Stimulated activated naive CD8-positive, alpha-beta T cell treated with anti-CD3 and anti-CD28 coated beads, Interleukin-15, amount 100 ng/mL, for 72 hours (primary cell): ENCODE data around the gene ZNF423.
A peak's percentile ranks its signal among the peaks of the same experiment; 100 is the strongest.

Experiments
- ATAC-seq: fragments of 150-1000 bp; cut with Tn5 transposase; 2 replicates; pipeline ENCODE4 v1.10.0; 2021; ENCODE audit warnings: mild to moderate bottlenecking, moderate library complexity
- DNase-seq, 2 donors: peaks; one replicate each; pipeline ENCODE4 v3.0.0; 2021 to 2022
- H3K27ac Mint-ChIP-seq, 2 donors: one replicate each; pipeline ENCODE4 v1.8.0; 2022; ENCODE audit warnings: mild to moderate bottlenecking in 2 of 2, mixed read lengths in 2 of 2, moderate library complexity in 2 of 2
- H3K27me3 Mint-ChIP-seq: one replicate; pipeline ENCODE4 v1.8.0; 2022; ENCODE audit warnings: mixed read lengths
- H3K4me1 Mint-ChIP-seq: one replicate; pipeline ENCODE4 v1.8.0; 2022; ENCODE audit warnings: mild to moderate bottlenecking, mixed read lengths
- H3K4me3 Mint-ChIP-seq, 2 donors: one replicate each; pipeline ENCODE4 v1.8.0; 2022; ENCODE audit warnings: mild to moderate bottlenecking in 2 of 2, mixed read lengths in 2 of 2, moderate library complexity in 1 of 2
- H3K9me3 Mint-ChIP-seq, 2 donors: one replicate each; pipeline ENCODE4 v1.8.0; 2022; ENCODE audit warnings: mixed read lengths in 2 of 2

ZNF423 gene

DNA sequence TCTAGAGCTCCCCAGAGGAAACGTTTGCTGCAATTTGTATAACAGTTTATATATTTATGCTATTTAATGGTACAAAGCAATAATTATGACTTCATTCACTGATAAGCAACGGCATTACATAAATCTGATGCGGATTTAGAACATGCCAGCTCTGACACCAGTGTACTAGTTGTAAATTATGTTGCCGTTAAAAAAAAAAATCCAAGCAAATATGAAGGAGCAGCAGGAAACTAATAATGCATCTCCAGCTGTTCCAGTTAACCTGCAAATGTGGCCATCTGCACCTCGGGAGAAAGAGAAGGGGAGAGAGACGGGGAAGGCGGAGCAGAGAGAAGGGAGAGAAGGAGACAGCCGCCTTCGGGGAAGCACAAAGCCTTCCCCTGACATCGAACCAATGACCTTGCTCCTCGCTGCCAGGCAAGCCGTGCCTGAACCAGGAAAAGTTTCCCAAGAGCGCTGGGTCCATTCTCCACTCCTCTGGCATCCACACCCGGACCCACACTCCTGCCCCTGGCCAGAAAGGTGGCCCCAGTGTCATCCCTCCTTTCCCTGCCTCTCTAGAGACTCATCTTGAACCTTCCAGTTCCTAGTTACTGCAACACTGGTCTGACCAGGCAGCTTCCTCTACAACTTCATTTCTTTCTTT, 307.5 kb downstream of the ZNF423 start:
- H3K4me3 Mint-ChIP-seq, result no peak overlapping the region
- H3K27me3 Mint-ChIP-seq, result no peaks in the 10 kb centered on the region
- no peaks in the 10 kb centered on the region for H3K4me1 Mint-ChIP-seq
- H3K9me3 Mint-ChIP-seq, result no peaks in the 10 kb centered on the region
- H3K27ac Mint-ChIP-seq, result no peak overlapping the region
- DNase-seq, result no peak
- ATAC-seq, result no peak

DNA sequence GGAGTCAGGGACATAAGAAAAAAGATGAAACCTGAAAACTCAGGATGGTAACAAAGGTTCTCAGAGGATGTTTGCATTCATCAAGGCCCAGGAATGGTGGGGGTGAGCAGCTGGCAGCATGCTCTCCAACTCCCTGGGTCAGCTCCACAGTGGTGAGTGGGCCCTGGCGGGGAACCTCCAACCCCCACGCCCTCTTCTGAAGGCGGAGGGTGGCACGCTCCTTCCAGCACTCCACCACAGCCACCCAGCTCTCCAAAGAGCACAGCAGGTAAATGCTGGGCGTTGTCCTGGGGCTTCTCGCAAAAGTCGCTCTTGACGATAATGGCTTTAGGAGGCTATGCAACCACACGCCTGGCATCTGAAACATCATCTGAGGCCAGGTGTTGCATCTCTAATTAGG, 308.5 kb downstream of the ZNF423 start:
- ATAC-seq (no peak), DNase-seq (no peak)
- H3K4me1 Mint-ChIP-seq, result no peaks in the 10 kb centered on the region
- H3K9me3 Mint-ChIP-seq, result no peaks in the 10 kb centered on the region
- H3K27me3 Mint-ChIP-seq, result no peaks in the 10 kb centered on the region
- no peak overlapping the region for H3K4me3 Mint-ChIP-seq
- no peak overlapping the region for H3K27ac Mint-ChIP-seq

DNA sequence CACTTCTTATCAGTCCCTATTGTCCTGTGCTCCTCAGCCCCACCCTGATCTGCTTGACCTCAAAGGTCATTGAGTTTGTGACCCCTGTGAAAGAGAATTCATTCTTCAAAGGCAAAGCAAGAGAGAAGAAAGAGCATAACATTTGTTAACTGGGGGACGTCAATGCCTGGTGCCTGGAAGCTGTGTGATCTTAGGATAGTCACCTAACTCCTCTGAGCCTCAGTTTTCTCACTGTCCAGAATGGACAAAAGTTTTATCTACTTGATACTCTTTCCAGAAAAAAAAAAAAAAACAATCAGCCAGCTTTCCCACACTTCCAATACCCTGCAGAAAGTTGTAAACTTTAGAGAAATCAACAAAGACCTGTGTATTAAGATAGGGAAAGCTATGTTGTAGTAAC, 309.2 kb downstream of the ZNF423 start:
- H3K4me3 Mint-ChIP-seq, result no peak overlapping the region
- H3K4me1 Mint-ChIP-seq, result no peaks in the 10 kb centered on the region
- DNase-seq (no peak), ATAC-seq (no peak)
- H3K27me3 Mint-ChIP-seq, result no peaks in the 10 kb centered on the region
- peaks cover 2 to 5% of the 10 kb centered on the region in 2 donors for H3K9me3 Mint-ChIP-seq
- H3K27ac Mint-ChIP-seq, result no peak overlapping the region

- H3K27me3 Mint-ChIP-seq, result no peaks in the 10 kb centered on the region
- DNase-seq, result no peak
- peaks cover 5 to 11% of the 10 kb centered on the region in 2 donors for H3K9me3 Mint-ChIP-seq
- H3K4me1 Mint-ChIP-seq, result no peaks in the 10 kb centered on the region
- H3K4me3 Mint-ChIP-seq, result no peak overlapping the region
- H3K27ac Mint-ChIP-seq, result no peak overlapping the region
- no peak for ATAC-seq
These were observed 310.0 kb downstream of the ZNF423 start for GRCh38 chr16:49545741-49546448.

DNA sequence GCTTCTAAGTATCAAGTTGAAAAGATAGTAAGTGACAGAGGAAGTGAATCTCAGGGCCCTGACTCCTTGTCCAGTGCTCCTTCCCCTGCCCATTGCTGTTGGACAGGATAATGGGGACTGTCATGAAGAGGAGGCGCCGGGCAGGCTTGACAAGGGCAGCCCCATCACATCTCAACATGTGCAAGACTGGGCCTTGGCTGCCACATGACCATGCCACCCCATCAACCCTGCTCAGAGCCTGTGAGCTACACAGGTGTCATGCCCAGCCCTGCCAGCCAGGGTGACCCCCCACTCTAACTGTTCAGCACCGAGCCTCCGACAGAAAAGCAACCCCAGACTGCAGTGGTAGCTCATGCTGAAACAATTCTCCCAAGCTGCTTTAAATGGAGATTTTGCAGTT, 310.7 kb downstream of the ZNF423 start:
- Mint-ChIP-seq H3K27ac (no peak overlapping the region), H3K27me3 (no peaks in the 10 kb centered on the region), H3K4me1 (no peaks in the 10 kb centered on the region), H3K9me3 (peaks cover 5 to 11% of the 10 kb centered on the region in 2 donors), H3K4me3 (no peak overlapping the region)
- no peak for ATAC-seq
- DNase-seq, result no peak

- no peak overlapping the region for H3K4me3 Mint-ChIP-seq
- no peaks in the 10 kb centered on the region for H3K4me1 Mint-ChIP-seq
- H3K27me3 Mint-ChIP-seq, result no peaks in the 10 kb centered on the region
- H3K9me3 Mint-ChIP-seq, result peaks cover 5 to 11% of the 10 kb centered on the region in 2 donors
- DNase-seq (no peak), ATAC-seq (no peak)
- H3K27ac Mint-ChIP-seq, result no peak overlapping the region
These were observed 311.1 kb downstream of the ZNF423 start for GRCh38 chr16:49544828-49545227.

DNA sequence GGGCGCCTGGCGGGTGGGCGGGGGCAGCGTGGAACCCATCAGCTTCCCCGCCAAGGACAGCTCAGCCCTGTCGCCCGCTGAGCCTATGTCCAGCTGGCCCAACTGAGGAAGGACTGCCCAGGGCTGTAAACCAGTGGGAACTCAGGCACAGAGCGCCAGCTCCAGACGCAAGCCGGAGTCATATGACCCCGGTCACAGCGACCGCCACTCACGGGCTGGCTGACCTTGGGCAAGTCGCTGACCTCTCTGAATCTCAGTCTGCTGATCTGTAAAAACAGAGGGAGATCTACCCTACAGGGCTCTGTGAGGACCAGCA, 312.3 kb downstream of the ZNF423 start:
- Mint-ChIP-seq H3K27ac (no peak overlapping the region), H3K4me3 (no peak overlapping the region), H3K9me3 (peaks cover 5 to 11% of the 10 kb centered on the region in 2 donors), H3K27me3 (no peaks in the 10 kb centered on the region), H3K4me1 (no peaks in the 10 kb centered on the region)
- no peak for DNase-seq
- no peak for ATAC-seq

GRCh38 chr16:49542946-49543630, 312.8 kb downstream of the ZNF423 start:
- Mint-ChIP-seq H3K27me3 (no peaks in the 10 kb centered on the region), H3K4me3 (no peak overlapping the region), H3K27ac (no peak overlapping the region), H3K9me3 (peaks cover 5 to 11% of the 10 kb centered on the region in 2 donors), H3K4me1 (no peaks in the 10 kb centered on the region)
- ATAC-seq (no peak), DNase-seq (no peak)

DNA sequence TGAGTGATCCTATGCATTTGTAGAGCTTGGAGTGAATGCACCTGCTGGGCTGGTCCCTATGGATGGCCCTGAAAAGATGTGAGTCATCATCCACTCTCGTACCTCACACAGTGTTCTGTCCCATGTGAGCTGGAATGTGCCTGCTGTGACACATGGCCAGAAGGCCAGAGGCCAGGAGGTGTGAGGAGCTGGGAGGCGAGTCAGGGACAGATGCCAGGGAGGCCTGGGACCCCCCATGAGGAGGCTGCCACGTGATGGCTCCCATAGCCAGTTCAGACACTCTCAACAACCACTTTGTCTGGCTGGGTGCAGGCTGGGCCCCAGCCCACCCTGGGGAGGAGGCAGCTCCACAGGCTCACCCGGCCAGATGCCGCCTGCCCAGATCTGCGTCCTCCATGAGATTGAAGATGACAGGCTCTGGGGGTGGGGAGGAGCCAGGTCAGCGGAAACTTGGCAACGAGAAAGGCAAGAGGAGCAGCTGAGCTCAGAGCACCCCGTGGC, 313.5 kb downstream of the ZNF423 start:
- ATAC-seq (no peak), DNase-seq (no peak)
- Mint-ChIP-seq H3K27me3 (no peaks in the 10 kb centered on the region), H3K4me1 (no peaks in the 10 kb centered on the region), H3K9me3 (peaks cover 5 to 11% of the 10 kb centered on the region in 2 donors), H3K27ac (no peak overlapping the region), H3K4me3 (no peak overlapping the region)

- no peak overlapping the region for H3K4me3 Mint-ChIP-seq
- DNase-seq (no peak), ATAC-seq (peak; percentile 16)
- H3K4me1 Mint-ChIP-seq, result no peaks in the 10 kb centered on the region
- H3K27ac Mint-ChIP-seq, result no peak overlapping the region
- peaks cover 5 to 11% of the 10 kb centered on the region in 2 donors for H3K9me3 Mint-ChIP-seq
- no peaks in the 10 kb centered on the region for H3K27me3 Mint-ChIP-seq
These were observed 315.1 kb downstream of the ZNF423 start for GRCh38 chr16:49540836-49541235.

DNA sequence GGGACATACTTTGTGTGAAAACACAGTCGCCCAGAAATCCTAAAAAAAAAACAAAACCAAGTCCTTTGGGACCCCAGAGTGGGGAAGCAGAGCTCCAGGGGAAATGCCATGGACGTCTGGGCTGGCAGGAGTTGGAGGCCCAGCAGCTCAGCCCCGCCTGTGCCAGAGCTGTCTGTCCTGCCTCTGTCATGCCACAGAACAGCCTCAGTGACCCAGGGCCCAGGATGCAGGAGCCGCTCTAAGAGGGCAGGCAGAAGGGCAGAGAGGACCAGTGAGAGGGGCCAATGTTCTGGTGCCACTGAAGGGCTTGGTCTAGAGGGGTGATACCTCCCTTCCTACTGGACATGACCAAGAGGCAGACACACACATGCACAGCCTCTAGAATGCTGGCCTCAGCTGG, 316.2 kb downstream of the ZNF423 start:
- no peak overlapping the region for H3K4me3 Mint-ChIP-seq
- no peak for DNase-seq

GRCh38 chr16:49537924-49538459, 317.9 kb downstream of the ZNF423 start:
- H3K4me3 Mint-ChIP-seq, result no peak overlapping the region
- no peak overlapping the region for H3K27ac Mint-ChIP-seq
- ATAC-seq, result peak; percentile 24
- H3K4me1 Mint-ChIP-seq, result no peaks in the 10 kb centered on the region
- H3K27me3 Mint-ChIP-seq, result no peaks in the 10 kb centered on the region
- DNase-seq, result no peak
- peaks cover 5 to 11% of the 10 kb centered on the region in 2 donors for H3K9me3 Mint-ChIP-seq

More for the DNA sequence above, 316.2 kb downstream of the ZNF423 start:
- H3K4me1 Mint-ChIP-seq, result no peaks in the 10 kb centered on the region
- H3K9me3 Mint-ChIP-seq, result peaks cover 5 to 11% of the 10 kb centered on the region in 2 donors
- ATAC-seq, result no peak
- no peaks in the 10 kb centered on the region for H3K27me3 Mint-ChIP-seq
- no peak overlapping the region for H3K27ac Mint-ChIP-seq

DNA sequence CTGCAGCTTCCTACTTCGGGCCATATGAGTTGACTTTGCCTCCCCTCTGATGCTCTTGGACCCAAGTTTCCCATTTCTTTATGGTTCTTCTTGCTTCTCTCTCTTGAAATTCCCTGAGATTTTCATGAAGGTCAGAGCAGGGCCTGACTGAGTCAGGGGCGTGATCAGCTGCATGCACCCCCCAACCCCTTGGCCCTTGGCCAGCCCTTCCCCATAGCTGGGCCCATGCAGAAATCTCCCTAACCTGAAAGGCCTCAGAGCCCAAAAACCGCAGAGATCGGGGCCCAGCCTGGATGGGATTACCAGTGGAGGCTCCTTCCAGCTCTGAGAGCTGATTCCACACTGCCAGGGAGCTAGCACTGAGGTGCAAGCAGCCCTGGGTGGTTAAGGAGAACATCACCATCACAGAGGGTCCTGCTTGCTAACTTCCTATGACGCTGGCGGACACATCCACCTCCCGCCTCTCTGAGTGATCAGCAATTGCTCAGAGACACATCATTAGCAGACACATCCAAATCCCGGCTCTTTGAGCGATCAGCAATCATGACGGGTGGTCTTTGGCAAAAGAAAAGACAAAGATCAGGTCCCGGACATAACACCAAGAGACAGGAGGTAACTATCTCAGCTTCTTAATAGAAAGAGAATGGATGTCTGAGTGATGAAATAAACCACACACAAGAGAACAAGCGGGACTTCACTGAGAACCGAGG, 320.9 kb downstream of the ZNF423 start:
- Mint-ChIP-seq H3K9me3 (no peaks in the 10 kb centered on the region), H3K4me3 (no peak overlapping the region), H3K4me1 (no peaks in the 10 kb centered on the region), H3K27me3 (no peaks in the 10 kb centered on the region), H3K27ac (peak overlapping the region in 1 of 2 donors; percentile 16)
- DNase-seq (no peak), ATAC-seq (no peak)

GRCh38 chr16:49533422-49533821, 322.5 kb downstream of the ZNF423 start:
- Mint-ChIP-seq H3K9me3 (no peaks in the 10 kb centered on the region), H3K4me1 (peaks cover 4% of the 10 kb centered on the region), H3K27ac (no peak overlapping the region), H3K27me3 (no peaks in the 10 kb centered on the region), H3K4me3 (no peak overlapping the region)
- ATAC-seq (no peak), DNase-seq (no peak)

DNA sequence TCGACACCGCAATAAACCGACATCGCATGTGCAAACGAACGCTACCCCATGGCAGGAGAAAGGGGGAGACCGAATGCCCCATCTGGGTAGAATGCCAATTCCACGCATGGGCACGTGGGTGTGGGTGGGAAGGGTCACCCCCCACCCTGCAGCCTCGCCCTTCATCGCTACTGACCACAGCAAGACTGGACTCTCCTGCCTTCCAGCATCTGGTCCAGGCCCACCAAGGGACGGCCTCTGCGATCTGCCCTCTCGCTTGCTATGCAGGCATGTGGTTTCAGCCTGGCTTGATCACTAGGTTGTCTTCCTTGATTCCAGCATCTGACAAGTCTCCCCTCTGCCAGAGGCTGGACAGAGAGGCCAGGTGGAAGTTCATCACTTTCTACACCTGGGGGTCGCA, 323.0 kb downstream of the ZNF423 start:
- Mint-ChIP-seq H3K4me1 (peaks cover 10% of the 10 kb centered on the region), H3K4me3 (no peak overlapping the region), H3K27me3 (no peaks in the 10 kb centered on the region), H3K27ac (peak overlapping the region in 1 of 2 donors; percentile 19), H3K9me3 (no peaks in the 10 kb centered on the region)
- ATAC-seq (no peak), DNase-seq (no peak)
